Measurements from ENCODE around the gene ERP27. TPM values are rescaled to one million over a fixed set of nuclear protein-coding genes. Genes with fewer than 3 reads are reported as not detected.

The ERP27 gene
- total RNA-seq, result 0.88 and 1.4 TPM in 2 replicates
- 0.67 and 0.70 TPM in 2 replicates for polyA plus RNA-seq
- polyA plus RNA-seq (2011; cell fraction: cytosol; rRNA removed), result 0.75 and 0.98 TPM in 2 replicates
- polyA plus RNA-seq (2011; cell fraction: nucleus; rRNA removed), result 2.5 and 3.4 TPM in 2 replicates
- polyA plus RNA-seq (2012), result 0.62 and 0.68 TPM in 2 replicates
- polyA minus RNA-seq, result 1.9 and 2.9 TPM in 2 replicates
- not detected for polyA minus RNA-seq (2011; cell fraction: cytosol; rRNA and poly(A)+ RNA removed)
- polyA minus RNA-seq (2011; cell fraction: nucleus; rRNA and poly(A)+ RNA removed), result 6.1 and 8.8 TPM in 2 replicates
- Bru-seq, nascent RNA, result percentile 54 among the genes with signal in this experiment
- percentile 42 among the genes with signal in this experiment for BruChase-seq, experiment 1, labeled RNA remaining after a 6-hour chase
- percentile 40 among the genes with signal in this experiment for BruChase-seq, experiment 2, labeled RNA remaining after a 2-hour chase
- long read RNA-seq, partial matches to known transcripts, result 7 of 28 reads
- long read RNA-seq, other reads (novel, unspliced or antisense), result 20 of 28 reads

DNA sequence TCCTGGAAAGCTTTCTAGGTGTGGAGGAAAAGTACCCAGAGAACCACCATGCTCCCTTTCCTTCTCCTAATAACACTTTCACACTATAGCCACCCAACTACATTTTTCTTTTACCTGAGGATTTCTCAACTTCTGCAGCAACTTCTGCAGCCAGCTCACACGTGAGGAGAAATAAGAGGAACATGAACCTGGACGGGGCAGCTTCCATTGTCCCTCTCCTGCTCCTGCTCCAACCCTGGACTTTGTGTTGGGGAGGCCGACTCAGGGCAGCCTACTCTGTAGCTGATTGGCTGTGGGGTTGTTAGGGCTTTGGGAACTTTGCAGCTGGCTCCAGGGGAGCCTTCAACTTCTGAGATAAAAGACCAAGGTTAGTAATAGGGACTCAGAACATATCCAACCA is at the start of gene ERP27:
Gene ERP27 (minus strand): TSS at position 237 of the 400 bp plus-strand sequence. CDS start 29 bp downstream, at position 208.
- peaks cover 6% of the 10 kb centered on the region for H3K4me1 ChIP-seq (ENCODE audit: control insufficient read depth, extremely low read depth, insufficient read depth, low read length)
- no peaks in the 10 kb centered on the region for H3K9me3 ChIP-seq (replicated peaks; ENCODE audit: control insufficient read depth, insufficient read depth, low read length)
- H3K4me3 ChIP-seq (replicated peaks in 1 of 3; ENCODE audit: insufficient read depth in 1 of 3, low read depth in 1 of 3, low read length in 3 of 3), result no peak within 1 kb of the TSS
- dilution Hi-C loops (cut with MboI; ENCODE audit: extremely low pct_ligation_motif_present, low sequenced_read_pairs) (no loop called here), intact Hi-C loops (cut with micrococcal nuclease) (no loop called here)
- H3K79me2 ChIP-seq (ENCODE audit: control insufficient read depth, insufficient read depth, low read length), result no peaks in the 10 kb centered on the region
- H3K36me3 ChIP-seq (ENCODE audit: control insufficient read depth in 2 of 2, extremely low read depth in 1 of 2, insufficient read depth in 2 of 2, low read length in 2 of 2), result peaks cover 6 to 8% of the 10 kb centered on the region in 2 experiments
- H3K27me3 ChIP-seq (ENCODE audit: control insufficient read depth in 2 of 2, insufficient read depth in 2 of 2, low read length in 2 of 2), result no peaks in the 10 kb centered on the region
- no TSS peak for BruUV-seq (replicated peaks)
- no peak within 1 kb of the TSS for H3K27ac ChIP-seq (ENCODE audit: insufficient read depth, low read depth, low read length)
- ChIA-PET CTCF (interaction anchor here (0.9 to 1.3 kb wide), 5 partner anchors 9 to 57 kb away, joined by 3 to 8 read pairs (median 3); no protein-coding TSS in a partner anchor), POLR2A (no interaction called here)
- H3K9ac ChIP-seq (replicated peaks; ENCODE audit: extremely low read depth, insufficient read depth, low read length), result no peak within 1 kb of the TSS
- H4K20me1 ChIP-seq (replicated peaks; ENCODE audit: control insufficient read depth, extremely low read depth, insufficient read depth, low read length), result no peaks in the 10 kb centered on the region
- DNase-seq (ENCODE audit: low read depth, low spot score) (no peak), FAIRE-seq (no peak)
- H3K9me1 ChIP-seq (replicated peaks; ENCODE audit: control insufficient read depth, extremely low read depth, insufficient read depth, low read length), result no peaks in the 10 kb centered on the region
- TF ChIP-seq JUN (IDR thresholded peaks at IDR 0.05; ENCODE audit: borderline replicate concordance, insufficient read depth, insufficient read length, low read depth) (no peak), POLR2A (IDR thresholded peaks at IDR 0.05; ENCODE audit: low read depth, low read length) (no peak), POLR2AphosphoS5 (IDR thresholded peaks at IDR 0.05; ENCODE audit: insufficient read depth, low read depth, low read length) (no peak), EZH2 (IDR thresholded peaks at IDR 0.05; ENCODE audit: borderline replicate concordance, low read depth, low read length, severe bottlenecking) (no peak), FOS (IDR thresholded peaks at IDR 0.05; ENCODE audit: borderline replicate concordance, insufficient read depth, low read length) (no peak), GATA2 (IDR thresholded peaks at IDR 0.05; ENCODE audit: insufficient read depth, insufficient read length, low read depth, low read length) (no peak), CTCF (IDR thresholded peaks at IDR 0.05; ENCODE audit: extremely low read depth in 1 of 2, insufficient read depth in 1 of 2, low read depth in 1 of 2, low read length in 2 of 2) (no peak), MYC (IDR thresholded peaks at IDR 0.05; ENCODE audit: low read depth, low read length) (no peak)
- TF ChIP-seq, protein P1, sequence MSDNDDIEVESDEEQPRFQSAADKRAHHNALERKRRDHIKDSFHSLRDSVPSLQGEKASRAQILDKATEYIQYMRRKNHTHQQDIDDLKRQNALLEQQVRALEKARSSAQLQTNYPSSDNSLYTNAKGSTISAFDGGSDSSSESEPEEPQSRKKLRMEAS (IDR thresholded peaks at IDR 0.05; ENCODE audit: insufficient read depth, insufficient read length), result no peak
- no peak within 1 kb of the TSS for H2AFZ ChIP-seq (ENCODE audit: low read depth, low read length)
- no peak within 1 kb of the TSS for H3K4me2 ChIP-seq (ENCODE audit: insufficient read depth, low read length)
